IMR-90 (cell line): ENCODE measurements around the gene ADD1. TPM values are rescaled to one million over a fixed set of nuclear protein-coding genes. Genes with fewer than 3 reads are reported as not detected.

Experiments used
- ATAC-seq: fragments of 200-7000 bp; cut with Tn5 transposase; 2 replicates; pipeline ENCODE4 v1.9.1; 2020; ENCODE audit warnings: low read depth, mild to moderate bottlenecking, moderate library complexity
- Bru-seq: library from RNA; stranded (reverse); fragments of 400-500 nt; gene quantifications from one replicate; lab custom pipeline; 2021; lab: Mats Ljungman, UMichigan
- BruChase-seq, 2 experiments: library from RNA; stranded (reverse); fragments of 400-500 nt; gene quantifications; one replicate each; lab custom pipeline; 2021; lab: Mats Ljungman, UMichigan
- BruUV-seq: library from RNA; stranded (reverse); fragments of 400-500 nt; replicated peaks from 2 replicates; lab custom pipeline; 2021; lab: Mats Ljungman, UMichigan
- CTCF ChIA-PET: fragments of 300-600 bp; formaldehyde crosslinking; extraction: SDS; loops from one replicate; lab custom pipeline; 2021; ENCODE audit warnings: antibody characterized with exemption; lab: Yijun Ruan, JAX
- POLR2A ChIA-PET: fragments of 300-600 bp; sonication (Branson Sonifier 250); formaldehyde crosslinking; loops from one replicate; lab custom pipeline; 2022; ENCODE audit warnings: antibody characterized with exemption; ENCODE audit not compliant: unreplicated experiment; lab: Charles Lee
- DNase-seq: peaks from one replicate; pipeline ENCODE4 v3.0.0; 2013
- H2AFZ ChIP-seq: replicated peaks from 2 replicates; pipeline ENCODE3; 2013; ENCODE audit warnings: low read length, mild to moderate bottlenecking; ENCODE audit not compliant: poor library complexity
- H2AK5ac ChIP-seq: 2 replicates; pipeline ENCODE4 v1.6.1; 2013; ENCODE audit warnings: low read depth, low read length, inconsistent platforms
- H2AK9ac ChIP-seq: replicated peaks from 2 replicates; pipeline ENCODE3; 2013; ENCODE audit warnings: mild to moderate bottlenecking, low read depth, low read length, moderate library complexity; ENCODE audit not compliant: poor library complexity
- H2BK120ac ChIP-seq: 2 replicates; pipeline ENCODE4 v1.6.1; 2013; ENCODE audit warnings: low read depth, low read length, inconsistent platforms
- H2BK15ac ChIP-seq: 3 replicates; pipeline ENCODE4 v1.6.1; 2013; ENCODE audit warnings: low read depth, low read length, inconsistent platforms
- H2BK20ac ChIP-seq: 2 replicates; pipeline ENCODE4 v1.6.1; 2013; ENCODE audit warnings: low read depth, mild to moderate bottlenecking, inconsistent platforms, low read length, moderate library complexity
- H2BK5ac ChIP-seq: 2 replicates; pipeline ENCODE4 v1.6.1; 2013; ENCODE audit warnings: mild to moderate bottlenecking, low read depth, low read length, inconsistent platforms; ENCODE audit not compliant: poor library complexity, severe bottlenecking
- H3K14ac ChIP-seq: replicated peaks from 2 replicates; pipeline ENCODE4 v1.6.1; 2013; ENCODE audit warnings: low read depth, low read length, inconsistent platforms
- H3K18ac ChIP-seq: 2 replicates; pipeline ENCODE4 v1.6.1; 2013; ENCODE audit warnings: low read depth, low read length, control low read depth
- H3K23ac ChIP-seq: 2 replicates; pipeline ENCODE4 v1.6.1; 2013; ENCODE audit warnings: low read depth, low read length, inconsistent platforms
- H3K27ac ChIP-seq: 2 replicates; pipeline ENCODE4 v1.5.1; 2013; ENCODE audit warnings: mild to moderate bottlenecking, control low read depth, low read length; ENCODE audit not compliant: insufficient read depth
- H3K27me3 ChIP-seq: 2 replicates; pipeline ENCODE4 v1.6.1; 2013; ENCODE audit warnings: low read length; ENCODE audit not compliant: control insufficient read depth, insufficient read depth
- H3K36me3 ChIP-seq: 2 replicates; pipeline ENCODE4 v1.6.1; 2013; ENCODE audit warnings: low read length, mixed read lengths; ENCODE audit not compliant: control insufficient read depth, insufficient read depth
- H3K4ac ChIP-seq: 2 replicates; pipeline ENCODE4 v1.6.1; 2013; ENCODE audit warnings: low read depth, low read length, inconsistent platforms
- H3K4me1 ChIP-seq: 2 replicates; pipeline ENCODE4 v1.6.1; 2013; ENCODE audit warnings: low read length, mixed read lengths; ENCODE audit not compliant: control insufficient read depth, insufficient read depth
- H3K4me2 ChIP-seq: 2 replicates; pipeline ENCODE4 v1.6.1; 2013; ENCODE audit warnings: low read depth, mild to moderate bottlenecking, control low read depth, low read length, moderate library complexity
- H3K4me3 ChIP-seq: 2 replicates; pipeline ENCODE4 v1.5.1; 2013; ENCODE audit warnings: low read depth, mild to moderate bottlenecking, control low read depth, low read length, moderate library complexity; ENCODE audit not compliant: insufficient read depth
- H3K56ac ChIP-seq: 2 replicates; pipeline ENCODE4 v1.6.1; 2013; ENCODE audit warnings: low read length, inconsistent platforms; ENCODE audit not compliant: insufficient read depth; ENCODE audit errors: extremely low read depth
- H3K79me1 ChIP-seq, 2 experiments: 2 replicates each; pipeline ENCODE4 v1.6.1; 2013; ENCODE audit warnings: low read length in 2 of 2, inconsistent platforms in 1 of 2, low read depth in 1 of 2
- H3K9ac ChIP-seq: 2 replicates; pipeline ENCODE4 v1.6.1; 2013; ENCODE audit warnings: low read depth, low read length, control low read depth
- H3K9me1 ChIP-seq: 2 replicates; pipeline ENCODE4 v1.6.1; 2013; ENCODE audit warnings: low read length, inconsistent platforms; ENCODE audit not compliant: insufficient read depth
- H3K9me3 ChIP-seq: 2 replicates; pipeline ENCODE4 v1.6.1; 2013; ENCODE audit warnings: low read length; ENCODE audit not compliant: control insufficient read depth, insufficient read depth
- H4K20me1 ChIP-seq: 2 replicates; pipeline ENCODE4 v1.6.1; 2013; ENCODE audit warnings: low read length, inconsistent platforms; ENCODE audit not compliant: insufficient read depth
- H4K5ac ChIP-seq: 2 replicates; pipeline ENCODE4 v1.6.1; 2013; ENCODE audit warnings: mild to moderate bottlenecking, low read depth, low read length, control low read depth
- H4K8ac ChIP-seq, 2 experiments: 2 replicates each; pipeline ENCODE4 v1.6.1; 2013; ENCODE audit warnings: low read depth in 2 of 2, low read length in 2 of 2, control low read depth in 1 of 2, inconsistent platforms in 1 of 2
- H4K91ac ChIP-seq: 2 replicates; pipeline ENCODE4 v1.6.1; 2013; ENCODE audit warnings: low read depth, low read length, inconsistent platforms; ENCODE audit not compliant: insufficient read depth
- CHD1 ChIP-seq: IDR thresholded peaks from 2 replicates; pipeline ENCODE4 v1.6.1; 2012; ENCODE audit warnings: low read depth, low read length, improper control_type of control experiment
- ELK1 ChIP-seq: fragments of 150-350 bp; IDR thresholded peaks from 2 replicates; pipeline ENCODE4 v1.6.1; 2016; ENCODE audit warnings: low read depth, mild to moderate bottlenecking, low read length, moderate library complexity, borderline replicate concordance
- FOS ChIP-seq: fragments of 150-350 bp; IDR thresholded peaks from 2 replicates; pipeline ENCODE4 v1.6.1; 2016; ENCODE audit warnings: low read depth, low read length
- MAZ ChIP-seq: IDR thresholded peaks from 2 replicates; pipeline ENCODE4 v1.6.1; 2012; ENCODE audit warnings: low read depth, mild to moderate bottlenecking, low read length, improper control_type of control experiment, moderate library complexity, borderline replicate concordance
- MXI1 ChIP-seq: IDR thresholded peaks from 2 replicates; pipeline ENCODE4 v1.6.1; 2012; ENCODE audit warnings: low read depth, mild to moderate bottlenecking, low read length, moderate library complexity, borderline replicate concordance
- POLR2A ChIP-seq: IDR thresholded peaks from 2 replicates; pipeline ENCODE4 v1.6.1; 2012; ENCODE audit warnings: mild to moderate bottlenecking, low read depth, low read length
- RAD21 ChIP-seq: IDR thresholded peaks from 2 replicates; pipeline ENCODE4 v1.6.1; 2012; ENCODE audit warnings: low read length, improper control_type of control experiment
- WGBS, 2 experiments: methylation state at CpG; one replicate each; pipeline versions ENCODE4 v1.1.5 to v1.1.7; 2013; ENCODE audit warnings: missing lambda C conversion rate in 2 of 2; ENCODE audit not compliant: insufficient read length in 1 of 2; ENCODE audit errors: extremely low coverage in 2 of 2; 5-methylcytosine and 5-hydroxymethylcytosine counted together
- dilution Hi-C: fragments of 300-500 bp; cut with HindIII; formaldehyde crosslinking; loops from one replicate; pipeline ENCODE4 v1.14.3; 2018; ENCODE audit warnings: low sequenced_read_pairs; ENCODE audit not compliant: unreplicated experiment
- in situ Hi-C: fragments of 300-500 bp; cut with MboI; formaldehyde crosslinking; loops from 3 replicates; pipeline ENCODE4 v1.14.3; 2019; ENCODE audit warnings: low sequenced_read_pairs, inconsistent platforms, mixed read lengths
- intact Hi-C: fragments of 100-400 bp; cut with micrococcal nuclease; formaldehyde crosslinking; loops from 2 replicates; pipeline ENCODE4 v1.10.0; 2022
- long read RNA-seq: library from polyadenylated mRNA; unstranded; transcript quantifications from one replicate; pipeline ENCODE4 v2.0.0, GENCODE V29; 2021; ENCODE audit not compliant: unreplicated experiment
- polyA plus RNA-seq, 3 experiments: library from polyadenylated mRNA; depleted of rRNA; stranded (reverse); fragments of >200 nt; gene quantifications; 2 replicates each; pipeline ENCODE4 v1.2.3, GENCODE V29; 2012; ENCODE audit warnings: low replicate concordance in 1 of 3
- total RNA-seq: library from RNA; depleted of rRNA; stranded (reverse); fragments of >200 nt; gene quantifications from 2 replicates; pipeline ENCODE4 v1.2.3, GENCODE V29; 2012; rRNA removed

Gene ADD1, protein sequence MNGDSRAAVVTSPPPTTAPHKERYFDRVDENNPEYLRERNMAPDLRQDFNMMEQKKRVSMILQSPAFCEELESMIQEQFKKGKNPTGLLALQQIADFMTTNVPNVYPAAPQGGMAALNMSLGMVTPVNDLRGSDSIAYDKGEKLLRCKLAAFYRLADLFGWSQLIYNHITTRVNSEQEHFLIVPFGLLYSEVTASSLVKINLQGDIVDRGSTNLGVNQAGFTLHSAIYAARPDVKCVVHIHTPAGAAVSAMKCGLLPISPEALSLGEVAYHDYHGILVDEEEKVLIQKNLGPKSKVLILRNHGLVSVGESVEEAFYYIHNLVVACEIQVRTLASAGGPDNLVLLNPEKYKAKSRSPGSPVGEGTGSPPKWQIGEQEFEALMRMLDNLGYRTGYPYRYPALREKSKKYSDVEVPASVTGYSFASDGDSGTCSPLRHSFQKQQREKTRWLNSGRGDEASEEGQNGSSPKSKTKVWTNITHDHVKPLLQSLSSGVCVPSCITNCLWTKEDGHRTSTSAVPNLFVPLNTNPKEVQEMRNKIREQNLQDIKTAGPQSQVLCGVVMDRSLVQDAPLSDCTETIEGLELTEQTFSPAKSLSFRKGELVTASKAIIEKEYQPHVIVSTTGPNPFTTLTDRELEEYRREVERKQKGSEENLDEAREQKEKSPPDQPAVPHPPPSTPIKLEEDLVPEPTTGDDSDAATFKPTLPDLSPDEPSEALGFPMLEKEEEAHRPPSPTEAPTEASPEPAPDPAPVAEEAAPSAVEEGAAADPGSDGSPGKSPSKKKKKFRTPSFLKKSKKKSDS
- total RNA-seq (117 and 122 TPM in 2 replicates), polyA plus RNA-seq (2012; rRNA removed) (190 and 215 TPM in 2 replicates), Bru-seq, nascent RNA (percentile 91 among the genes with signal in this experiment), BruChase-seq, experiment 1, labeled RNA remaining after a 6-hour chase (percentile 94 among the genes with signal in this experiment), BruChase-seq, experiment 2, labeled RNA remaining after a 2-hour chase (percentile 91 among the genes with signal in this experiment)
- 170 and 354 TPM in 2 replicates for polyA plus RNA-seq (2012; cell fraction: cytosol; rRNA removed)
- 291 and 369 TPM in 2 replicates for polyA plus RNA-seq (2012; cell fraction: nucleus; rRNA removed; ENCODE audit: low replicate concordance)
- long read RNA-seq, full-length matches to known transcripts = 8 of 173 reads
- long read RNA-seq, partial matches to known transcripts = 125 of 173 reads
- long read RNA-seq, other reads (novel, unspliced or antisense) = 40 of 173 reads

DNA sequence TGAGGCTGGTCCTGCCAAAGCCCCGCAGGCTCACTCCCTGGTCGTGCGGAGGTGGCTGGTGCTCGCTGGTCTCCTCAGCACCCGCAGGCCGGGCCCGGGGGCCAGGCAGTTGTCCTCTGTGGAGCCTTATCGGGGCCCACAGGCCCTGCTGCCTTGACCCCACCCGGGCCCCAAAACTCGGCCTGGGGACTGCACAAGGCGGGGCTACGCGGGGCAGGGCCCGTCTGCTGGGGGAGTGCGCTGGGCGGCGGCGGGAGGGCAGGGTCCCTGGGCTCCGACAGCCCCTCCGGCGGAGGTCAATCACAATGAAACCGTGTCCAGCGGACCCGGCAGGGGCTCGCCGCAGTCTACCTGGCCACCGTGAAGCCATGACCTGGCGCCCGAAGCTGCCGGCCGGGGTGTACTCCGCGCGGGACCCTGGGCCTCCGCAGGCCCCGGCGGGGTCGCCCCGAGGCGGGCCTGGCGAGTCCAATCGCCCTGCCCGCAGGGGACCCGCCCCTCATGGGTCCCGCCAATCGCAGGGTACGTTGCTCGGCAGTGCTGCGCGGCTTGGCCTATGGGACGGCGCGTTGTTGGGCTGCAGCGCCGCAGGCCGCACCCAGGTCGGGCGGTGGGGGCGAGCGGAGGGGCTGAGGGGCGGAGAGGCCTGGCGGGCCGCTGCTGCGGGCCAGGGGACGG is at the start of gene ADD1:
ADD1 (plus strand) TSS at position 582 of the 678 bp plus-strand sequence. CDS start 32,072 bp downstream, outside the sequence.
- peaks cover 13% of the 10 kb centered on the region for H3K9me1 ChIP-seq
- WGBS, 2 experiments = 0% methylated on average over 49 of the region's 65 CpGs; no CpG with 5 or more reads in 1 of the 2 experiments
- H2BK120ac ChIP-seq = peak within 1 kb of the TSS; percentile 49
- intact Hi-C loops (loop anchor here (1.0 to 5.0 kb wide), 3 partner anchors 39 to 89 kb away; no protein-coding TSS in a partner anchor), in situ Hi-C loops (no loop called here), dilution Hi-C loops (no loop called here)
- H3K4me3 ChIP-seq = peak within 1 kb of the TSS; percentile 77
- ChIA-PET CTCF (no interaction called here), POLR2A (interaction anchor here (0.6 kb wide), 1 partner anchor 142 kb away, joined by 8 read pairs; no protein-coding TSS in a partner anchor)
- H3K4me1 ChIP-seq = peaks cover 9% of the 10 kb centered on the region
- H4K5ac ChIP-seq = peak within 1 kb of the TSS; percentile 91
- peak within 1 kb of the TSS; percentile 93 for H3K9ac ChIP-seq
- H3K79me1 ChIP-seq = peaks cover 11 to 30% of the 10 kb centered on the region in 2 experiments
- peak within 1 kb of the TSS; percentile 98 for H3K4me2 ChIP-seq
- peak within 1 kb of the TSS; percentile 100 for H2AFZ ChIP-seq
- peak within 1 kb of the TSS; percentile 93 for H3K4ac ChIP-seq
- no TSS peak for BruUV-seq
- H2BK20ac ChIP-seq = no peak within 1 kb of the TSS
- peak within 1 kb of the TSS; percentile 80 for H3K23ac ChIP-seq
- no peaks in the 10 kb centered on the region for H3K9me3 ChIP-seq
- H3K27me3 ChIP-seq = no peaks in the 10 kb centered on the region
- peak within 1 kb of the TSS; percentile 95 for H2AK5ac ChIP-seq
- ATAC-seq (peak; percentile 93), DNase-seq (peak; percentile 91)
- peak within 1 kb of the TSS; percentile 91 for H2AK9ac ChIP-seq
- no peak within 1 kb of the TSS; the same call in 2 of the 3 replicates for H2BK15ac ChIP-seq
- H4K8ac ChIP-seq = peak within 1 kb of the TSS; percentile 95 to 96
- H3K14ac ChIP-seq = peak within 1 kb of the TSS; percentile 97
- peak within 1 kb of the TSS; percentile 93 for H3K27ac ChIP-seq
- H3K18ac ChIP-seq = peak within 1 kb of the TSS; percentile 24; the same call in 1 of the 2 replicates
- TF ChIP-seq MXI1 = 0 out of 2 replicates have a peak, but pooled peaks have one; percentile 6
- TF ChIP-seq ELK1 = no peak
- no peak for TF ChIP-seq CHD1
- peak; percentile 97 for TF ChIP-seq MAZ
- peak; percentile 44; the same call in 1 of the 2 replicates for TF ChIP-seq FOS
- peak; percentile 41; the same call in 1 of the 2 replicates for TF ChIP-seq POLR2A
- TF ChIP-seq RAD21 = no peak
- H4K20me1 ChIP-seq = peaks cover 39% of the 10 kb centered on the region
- H4K91ac ChIP-seq = peak within 1 kb of the TSS; percentile 96
- H3K36me3 ChIP-seq = no peaks in the 10 kb centered on the region
- peak within 1 kb of the TSS; percentile 83 for H3K56ac ChIP-seq
- H2BK5ac ChIP-seq = peak within 1 kb of the TSS; percentile 91
